GM18909 (cell line): Measurements from ENCODE around the gene TBX21.

ENCODE experiments used
- ATAC-seq: cut with Tn5 transposase; IDR thresholded peaks from one replicate; pipeline ENCODE4 v1.9.1; 2021; ENCODE audit warnings: mild to moderate bottlenecking; ENCODE audit not compliant: unreplicated experiment, poor library complexity

Gene TBX21

GRCh38 chr17:47697906-47698711 lies 34.9 kb upstream of the TBX21 start:
- ATAC-seq, result no peak

- ATAC-seq, result no peak
Observed at GRCh38 chr17:47698749-47699535, 34.1 kb upstream of the TBX21 start.

DNA sequence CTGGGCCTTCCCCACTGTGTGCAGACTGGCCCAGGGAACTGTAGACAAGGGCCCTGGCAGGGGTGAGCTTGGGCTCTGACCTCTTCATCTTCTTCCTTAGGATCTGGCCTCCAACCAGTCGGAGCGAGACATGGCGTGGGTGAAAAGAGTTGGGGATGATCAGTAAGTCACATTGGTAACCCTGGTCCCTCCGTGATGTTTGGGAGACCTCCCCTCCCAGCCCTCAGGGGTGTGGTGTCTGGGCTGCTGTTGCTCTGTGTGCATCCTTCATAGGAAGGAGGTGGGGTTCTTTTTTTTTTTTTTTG lies 33.5 kb upstream of the TBX21 start:
- no peak for ATAC-seq

GRCh38 chr17:47700471-47701449 lies 32.3 kb upstream of the TBX21 start:
- no peak for ATAC-seq

DNA sequence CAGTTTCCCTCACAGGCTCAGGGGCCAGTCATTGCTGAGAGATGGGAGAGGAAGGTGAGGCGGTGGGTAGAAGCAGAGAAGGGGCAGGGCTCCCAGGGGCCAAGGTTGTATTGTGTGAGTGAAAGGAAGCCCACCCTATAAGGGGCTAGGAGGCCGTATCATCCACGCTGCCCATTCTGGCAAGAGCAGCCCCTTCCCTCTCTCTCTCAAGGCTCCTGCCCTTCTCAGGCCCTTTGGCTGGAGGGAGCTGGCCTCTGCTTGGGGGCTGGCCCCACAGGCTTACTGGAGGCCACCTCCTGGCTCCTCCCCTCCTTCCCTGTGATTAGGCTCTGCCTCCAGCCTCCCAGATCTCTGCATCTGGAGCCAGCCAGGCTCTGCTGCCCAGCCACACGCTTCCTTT lies 31.4 kb upstream of the TBX21 start:
- ATAC-seq, result no peak

GRCh38 chr17:47702391-47702995 lies 30.5 kb upstream of the TBX21 start:
- ATAC-seq, result no peak

GRCh38 chr17:47703191-47703591 lies 29.8 kb upstream of the TBX21 start:
- no peak for ATAC-seq

DNA sequence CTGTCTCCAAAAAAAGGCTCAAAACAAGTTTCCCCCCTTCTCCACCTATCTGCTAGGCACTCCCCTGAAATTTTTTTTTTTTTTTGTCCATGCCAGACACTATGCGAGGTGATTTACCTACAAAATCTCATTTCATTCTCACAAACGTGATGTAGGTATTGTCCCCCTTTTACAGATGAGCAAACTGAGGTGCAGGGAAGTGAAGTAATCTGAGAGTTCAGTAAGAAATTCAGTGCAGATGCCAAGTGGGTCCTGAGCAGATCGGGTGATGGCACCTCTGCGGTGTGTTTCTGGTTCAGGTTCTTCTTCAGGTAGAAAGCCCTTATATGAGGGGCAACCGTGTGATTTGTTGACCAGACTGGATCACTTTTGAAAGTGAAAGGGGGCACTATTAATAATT lies 29.4 kb upstream of the TBX21 start:
- no peak for ATAC-seq

- no peak for ATAC-seq
Observed at GRCh38 chr17:47704116-47704515, 28.9 kb upstream of the TBX21 start.

- no peak for ATAC-seq
Observed at GRCh38 chr17:47704736-47705135, 28.3 kb upstream of the TBX21 start.

DNA sequence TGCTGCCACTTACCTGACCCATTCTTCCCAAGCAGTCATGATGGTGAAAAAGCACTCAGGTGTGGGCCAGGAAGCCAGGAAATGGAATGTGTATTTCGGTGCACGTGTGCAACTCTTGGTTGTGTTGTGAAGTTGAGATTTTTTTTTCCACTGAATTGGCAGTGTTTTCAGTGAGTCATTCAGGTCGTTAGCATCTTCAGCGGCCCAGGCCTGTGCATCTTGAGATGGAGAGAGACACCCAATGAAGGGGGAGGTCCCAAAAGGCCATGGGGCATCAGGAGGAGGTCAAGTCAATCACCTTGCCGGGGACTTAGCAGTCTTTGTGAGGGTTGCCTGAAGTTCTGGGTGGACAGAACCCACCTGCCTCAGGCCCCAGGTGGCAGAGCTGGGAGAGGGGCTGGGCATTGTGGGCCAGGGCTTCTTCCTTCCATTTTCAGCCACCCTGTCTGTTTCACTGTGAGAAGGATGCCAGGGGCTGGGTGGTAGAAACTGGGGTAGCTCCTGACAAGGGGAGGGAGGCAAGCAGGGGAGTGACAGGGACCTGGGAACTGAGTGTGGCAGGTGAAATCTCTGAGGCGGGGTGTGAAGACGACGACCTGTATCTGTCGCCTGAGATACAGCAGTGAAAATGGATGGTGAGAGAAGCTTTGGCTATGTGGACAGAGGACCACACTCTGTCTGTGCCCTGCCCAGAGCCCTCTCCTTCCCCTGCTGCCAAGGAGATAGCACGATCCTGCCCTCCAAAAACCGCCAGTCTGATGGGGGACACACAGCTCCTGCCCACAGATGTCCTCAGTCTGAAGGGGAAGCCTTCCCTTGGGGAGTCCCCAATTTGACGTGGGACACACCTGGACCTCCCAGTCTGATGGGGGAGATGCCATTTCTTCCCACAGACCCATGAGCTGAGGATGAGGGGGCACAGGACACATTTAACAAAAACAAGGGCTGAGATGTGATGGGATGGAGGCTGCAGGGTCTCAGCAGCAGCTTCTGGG lies 27.2 kb upstream of the TBX21 start:
- ATAC-seq, result no peak

DNA sequence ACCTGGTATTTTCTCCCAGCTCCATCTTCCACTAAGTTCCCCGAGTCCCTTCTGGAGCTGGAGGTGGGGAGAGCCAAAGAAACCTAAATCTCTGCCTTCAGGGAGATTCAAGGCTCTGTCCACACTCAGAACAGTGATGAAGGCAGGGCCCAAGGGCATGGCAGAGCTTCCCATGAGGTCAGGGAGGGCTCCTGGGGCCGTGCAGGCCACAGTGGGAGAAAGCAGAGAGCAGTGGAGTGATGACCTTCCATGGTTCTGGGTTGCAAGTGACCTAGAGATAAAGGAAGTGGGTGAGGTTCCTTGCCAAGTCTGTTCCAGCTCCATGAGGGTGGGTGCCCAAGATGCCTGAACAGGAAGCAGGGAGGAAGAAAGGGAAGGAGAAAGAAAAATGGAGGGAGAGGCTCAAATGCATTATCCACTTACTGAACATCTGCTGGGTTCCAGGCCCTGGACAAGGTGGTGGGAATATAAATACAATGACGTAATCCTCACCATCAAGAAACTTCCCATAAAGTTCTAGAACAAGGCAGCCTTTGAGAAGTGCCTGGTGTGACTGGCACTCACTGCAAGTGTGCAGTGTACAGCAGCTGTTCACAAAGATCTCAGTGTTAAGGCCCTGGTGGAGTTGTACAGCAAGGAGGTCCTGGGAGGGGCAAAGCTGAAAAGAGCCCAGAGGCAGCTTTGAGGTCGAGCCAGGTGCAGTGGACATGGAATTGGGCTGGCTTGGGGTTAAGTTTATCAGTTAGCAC lies 25.8 kb upstream of the TBX21 start:
- no peak for ATAC-seq

GRCh38 chr17:47707884-47708283 lies 25.2 kb upstream of the TBX21 start:
- no peak for ATAC-seq

DNA sequence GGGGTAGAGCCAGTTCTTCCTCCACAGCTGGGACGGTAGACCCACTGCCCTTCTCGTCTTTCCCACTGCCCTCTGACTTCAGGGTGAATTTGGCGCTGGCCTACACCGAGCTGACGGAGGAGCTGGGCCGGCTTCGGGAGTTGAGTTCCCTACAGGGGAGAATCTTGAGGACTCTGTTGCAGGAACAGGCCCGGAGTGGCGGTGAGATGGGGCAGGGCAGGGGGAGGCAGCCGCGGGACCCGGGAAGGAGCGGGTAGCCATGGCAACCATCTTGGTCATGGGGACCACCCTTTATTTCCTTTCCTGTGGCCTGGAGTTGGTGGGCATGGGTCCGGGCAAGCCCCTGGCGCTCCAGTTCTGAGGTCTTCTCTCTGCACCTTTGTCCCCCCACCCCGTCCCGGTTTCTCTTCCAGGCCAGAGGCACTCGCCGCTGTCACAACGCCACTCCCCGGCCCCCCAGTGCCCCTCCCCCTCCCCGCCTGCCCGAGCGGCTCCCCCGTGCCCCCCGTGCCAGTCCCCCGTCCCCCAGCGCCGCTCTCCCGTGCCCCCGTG lies 24.6 kb upstream of the TBX21 start:
- no peak for ATAC-seq

GRCh38 chr17:47708864-47709541 lies 24.0 kb upstream of the TBX21 start:
- no peak for ATAC-seq

GRCh38 chr17:47709594-47709993 lies 23.4 kb upstream of the TBX21 start:
- no peak for ATAC-seq

GRCh38 chr17:47711366-47712099 lies 21.5 kb upstream of the TBX21 start:
- no peak for ATAC-seq
